GM19463 (cell line): Measurements from ENCODE around the gene TMEM273.

Experiments
- ATAC-seq: cut with Tn5 transposase; IDR thresholded peaks from one replicate; pipeline ENCODE4 v1.9.1; 2021; ENCODE audit warnings: mild to moderate bottlenecking, moderate library complexity; ENCODE audit not compliant: unreplicated experiment

Gene TMEM273

DNA sequence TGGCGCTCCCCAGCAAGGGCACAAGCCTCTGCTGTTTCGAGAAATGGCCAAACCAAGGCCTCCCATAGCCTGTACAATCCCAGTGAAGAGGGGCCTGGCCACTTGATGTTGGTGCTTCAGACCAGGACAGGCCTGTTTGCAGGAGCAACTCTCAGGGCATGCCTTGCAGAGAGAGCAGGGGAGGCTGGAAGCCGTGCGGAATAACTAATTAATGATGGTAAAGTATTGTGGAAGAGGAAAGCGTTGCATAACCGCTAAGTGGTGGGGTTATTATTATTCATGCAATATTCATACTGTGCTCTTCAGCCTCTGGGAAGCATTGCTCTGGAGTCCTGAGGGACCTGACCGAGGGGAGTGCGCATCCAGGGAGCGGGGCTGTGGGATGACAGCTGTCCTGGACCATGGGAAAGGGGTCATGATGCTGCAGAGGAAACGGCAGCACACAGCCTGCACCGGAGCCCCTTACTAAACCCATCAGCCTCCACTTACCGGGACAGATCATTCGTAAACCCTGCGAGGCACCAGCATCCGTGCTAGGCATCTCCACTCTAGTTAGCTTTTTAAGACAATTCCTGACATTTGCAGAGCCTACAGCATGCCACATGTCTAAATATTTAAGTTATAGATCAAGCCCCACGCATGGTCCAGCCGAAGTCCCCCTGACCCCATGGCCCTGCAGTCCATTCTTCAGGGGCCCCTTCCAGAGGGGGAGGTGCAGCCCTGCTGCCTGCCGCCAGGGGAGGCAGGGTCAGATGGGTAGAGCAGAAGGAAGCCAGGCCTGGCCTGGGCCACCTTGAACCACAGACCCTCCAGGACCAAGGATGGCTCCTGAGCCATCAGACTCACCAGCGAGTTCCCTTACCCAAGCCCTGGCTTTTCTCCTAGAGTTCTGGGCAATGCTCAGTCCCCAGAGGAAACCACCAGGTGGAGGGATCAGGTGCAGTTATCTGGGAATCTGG is 11.6 kb downstream of the TMEM273 start:
- peak; percentile 1 for ATAC-seq

DNA sequence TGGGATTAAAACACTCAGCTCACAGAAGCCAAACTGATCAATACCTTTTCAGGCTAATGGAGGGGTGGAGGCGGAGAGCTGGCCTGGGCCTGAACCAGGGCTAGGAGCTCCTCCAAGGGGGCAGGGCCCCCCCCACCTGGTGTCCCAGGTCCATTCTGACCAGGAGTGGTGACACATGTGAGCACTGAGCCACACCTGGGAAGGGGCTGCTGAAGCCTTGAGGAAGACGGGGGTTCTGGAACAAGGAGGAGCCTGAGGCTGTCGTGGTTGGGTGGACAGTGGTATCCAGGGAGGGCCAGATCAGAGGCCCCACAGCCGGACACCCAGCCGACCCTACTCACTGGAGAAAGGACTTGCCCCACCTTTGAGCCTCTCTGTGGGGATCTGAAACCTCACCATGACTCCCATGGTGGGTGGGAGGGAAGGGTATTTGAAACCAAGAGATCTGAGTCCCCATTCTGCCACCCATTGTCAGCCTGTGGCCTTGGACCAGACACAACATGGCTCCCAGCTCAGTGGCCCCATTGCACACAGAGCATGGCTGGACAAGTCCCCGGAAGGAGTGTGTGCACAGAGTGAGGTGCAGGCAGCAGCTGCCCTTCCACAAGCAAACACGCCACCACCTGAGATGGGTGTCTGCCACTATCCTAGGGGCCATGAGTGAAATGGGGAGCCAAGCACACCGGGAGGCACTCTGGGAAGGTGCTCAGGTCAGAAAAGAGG is 12.4 kb downstream of the TMEM273 start:
- ATAC-seq, result no peak

DNA sequence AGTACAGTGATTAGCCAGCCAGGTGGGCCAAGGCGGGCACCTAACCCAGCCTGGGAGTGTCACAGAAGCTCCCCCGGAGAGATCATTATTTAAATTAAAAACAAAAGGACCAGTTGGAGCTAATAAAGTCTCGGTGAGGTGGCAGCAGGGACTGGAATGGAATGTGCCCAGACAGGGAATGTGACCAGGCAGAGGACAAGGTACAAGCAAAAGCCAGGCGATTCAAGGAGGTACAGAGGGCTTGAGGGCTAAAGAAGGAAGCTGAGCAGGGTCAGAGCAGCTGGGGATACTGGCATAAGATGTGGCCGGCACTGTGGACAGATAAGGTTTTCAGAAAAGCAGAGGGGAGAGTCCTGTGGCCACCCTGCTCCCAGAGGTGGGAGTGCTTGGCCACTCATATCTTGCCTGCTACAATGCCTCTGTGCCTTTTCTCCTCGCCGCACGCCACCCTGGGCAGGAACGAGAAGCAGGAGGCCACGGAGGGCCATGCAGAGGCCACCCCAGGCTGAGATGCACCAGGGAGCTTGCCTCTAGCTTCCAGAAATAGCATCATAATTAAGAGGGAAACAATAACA is 13.2 kb downstream of the TMEM273 start:
- no peak for ATAC-seq

GRCh38 chr10:49174261-49174925 is 13.8 kb downstream of the TMEM273 start:
- ATAC-seq, result no peak

DNA sequence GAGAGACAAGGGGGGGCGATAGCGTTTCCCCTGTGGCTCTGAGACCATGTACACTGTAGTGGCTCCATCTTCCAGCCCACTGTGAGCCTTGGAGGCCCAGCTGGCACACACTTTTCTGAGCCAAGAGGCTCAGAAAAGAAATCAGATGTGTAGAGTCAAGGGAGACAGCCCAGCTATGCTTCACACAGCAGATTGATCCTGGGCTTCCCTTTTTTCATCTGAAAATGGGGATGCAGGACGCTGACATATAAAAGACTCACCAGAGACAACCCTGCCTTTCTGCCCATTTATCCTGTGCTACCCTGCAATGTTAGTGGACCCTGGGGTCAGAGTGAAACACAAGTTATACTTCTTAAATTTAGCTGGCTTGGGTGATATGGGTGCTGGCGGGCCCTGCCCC is 14.3 kb downstream of the TMEM273 start:
- no peak for ATAC-seq

GRCh38 chr10:49173201-49173772 is 14.9 kb downstream of the TMEM273 start:
- no peak for ATAC-seq

- no peak for ATAC-seq
Observed at GRCh38 chr10:49172777-49173132, 15.4 kb downstream of the TMEM273 start.

- ATAC-seq, result no peak
Observed at GRCh38 chr10:49172061-49172776, 16.0 kb downstream of the TMEM273 start.

DNA sequence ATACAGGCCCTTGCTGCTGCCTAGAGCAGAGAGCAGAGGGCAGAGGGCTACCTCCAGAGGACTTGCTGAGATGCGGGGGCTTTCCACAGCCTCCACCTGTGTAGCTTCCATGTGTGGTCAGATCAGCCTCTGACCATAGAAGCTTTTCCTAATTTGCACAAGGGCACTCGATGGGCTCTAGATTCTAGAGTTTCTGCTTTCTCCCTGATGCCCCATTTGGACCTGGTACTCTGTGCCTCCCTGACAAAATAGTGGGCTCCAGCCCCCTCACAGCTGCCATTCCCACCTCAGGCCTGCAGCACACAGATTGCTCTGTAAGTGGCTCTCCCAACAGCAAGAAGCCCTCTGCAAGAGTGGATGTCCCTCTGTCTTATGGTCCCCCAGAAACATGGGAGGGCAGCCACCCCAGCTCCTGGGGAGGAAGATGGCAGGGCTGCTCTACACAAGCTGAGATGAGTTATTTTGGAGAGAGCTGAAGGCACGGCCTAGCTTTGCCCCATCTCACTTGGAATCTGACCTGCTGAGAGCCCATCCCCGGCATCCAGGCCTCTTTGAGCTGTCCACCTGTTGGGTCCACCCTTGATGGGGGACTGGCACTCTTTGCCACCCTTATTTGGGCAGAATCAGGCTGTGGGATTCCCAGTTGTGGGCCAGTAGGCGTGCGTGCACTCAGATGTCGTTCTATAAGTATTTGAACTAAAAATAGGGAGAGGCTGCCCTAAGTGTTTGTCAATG is 16.7 kb downstream of the TMEM273 start:
- ATAC-seq, result no peak

- ATAC-seq, result no peak
Observed at GRCh38 chr10:49170632-49171325, 17.4 kb downstream of the TMEM273 start.

DNA sequence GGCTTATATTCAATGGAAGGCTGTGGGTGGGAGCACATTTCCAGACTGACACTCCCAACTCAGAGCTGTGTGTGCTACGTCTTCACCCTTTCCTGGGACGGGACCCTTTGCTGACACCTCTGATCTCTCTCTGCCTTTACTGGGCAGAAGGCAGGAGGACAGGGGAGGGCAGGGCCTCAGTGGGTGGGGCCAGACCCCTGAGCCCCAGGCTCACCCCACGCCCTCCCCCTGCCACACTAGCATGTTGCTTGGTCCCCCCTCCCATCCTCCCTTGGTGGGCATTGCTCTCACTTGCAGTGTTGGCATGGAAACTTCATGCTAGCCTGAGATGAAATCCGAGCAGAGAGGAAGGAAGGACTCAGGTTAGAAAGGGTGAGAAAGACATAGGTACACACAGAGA is 18.4 kb downstream of the TMEM273 start:
- ATAC-seq, result no peak

DNA sequence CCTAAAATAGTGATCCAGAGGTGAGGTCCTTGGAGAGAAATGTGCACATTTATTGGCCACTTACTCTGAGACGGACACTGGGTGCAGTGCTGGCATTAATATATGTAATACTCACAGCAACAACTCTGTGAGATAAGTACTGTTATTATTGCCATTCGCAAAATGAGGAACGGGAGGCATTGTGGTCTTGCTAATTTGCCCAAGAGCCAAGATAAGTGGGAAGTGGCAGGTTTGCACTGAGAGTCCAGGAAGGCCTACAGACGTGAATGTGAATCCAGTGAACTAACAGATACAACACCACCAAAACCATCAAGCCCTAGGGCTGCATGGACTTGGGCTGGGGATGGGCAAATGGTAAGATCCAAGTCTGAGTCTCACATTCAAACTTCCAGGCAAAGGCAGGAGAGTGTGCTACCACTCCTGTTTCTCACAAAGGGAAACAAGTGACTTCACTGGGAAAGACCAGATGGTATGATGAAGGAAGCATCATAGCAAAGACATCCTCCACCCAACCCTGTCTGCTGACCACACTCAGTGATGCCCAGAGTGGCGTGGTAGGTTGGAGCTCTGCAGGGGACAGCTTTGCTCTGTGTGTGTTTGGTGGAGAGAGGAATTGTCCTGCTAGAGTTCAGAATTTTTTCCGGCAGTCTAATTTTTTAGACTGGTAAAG is 19.2 kb downstream of the TMEM273 start:
- ATAC-seq, result no peak

DNA sequence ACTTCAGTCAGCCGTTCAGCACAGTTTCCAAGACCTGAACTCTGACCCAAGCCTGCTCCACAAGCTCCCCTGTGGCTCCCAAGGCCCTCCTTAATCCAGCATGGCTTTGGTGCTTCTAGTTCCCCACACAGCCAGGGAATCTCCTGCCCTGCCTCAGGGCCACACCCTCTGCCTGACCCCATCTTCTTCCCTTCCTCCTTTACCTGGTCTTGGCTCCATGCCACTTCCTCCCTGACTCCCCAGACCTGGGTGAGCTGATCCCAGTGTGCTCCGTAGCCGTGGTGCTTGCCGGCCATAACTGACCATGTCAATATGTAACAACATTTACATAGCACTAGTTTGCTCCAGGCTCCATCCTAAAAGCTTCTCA is 20.0 kb downstream of the TMEM273 start:
- no peak for ATAC-seq

- ATAC-seq, result no peak
Observed at GRCh38 chr10:49167425-49168170, 20.6 kb downstream of the TMEM273 start.

DNA sequence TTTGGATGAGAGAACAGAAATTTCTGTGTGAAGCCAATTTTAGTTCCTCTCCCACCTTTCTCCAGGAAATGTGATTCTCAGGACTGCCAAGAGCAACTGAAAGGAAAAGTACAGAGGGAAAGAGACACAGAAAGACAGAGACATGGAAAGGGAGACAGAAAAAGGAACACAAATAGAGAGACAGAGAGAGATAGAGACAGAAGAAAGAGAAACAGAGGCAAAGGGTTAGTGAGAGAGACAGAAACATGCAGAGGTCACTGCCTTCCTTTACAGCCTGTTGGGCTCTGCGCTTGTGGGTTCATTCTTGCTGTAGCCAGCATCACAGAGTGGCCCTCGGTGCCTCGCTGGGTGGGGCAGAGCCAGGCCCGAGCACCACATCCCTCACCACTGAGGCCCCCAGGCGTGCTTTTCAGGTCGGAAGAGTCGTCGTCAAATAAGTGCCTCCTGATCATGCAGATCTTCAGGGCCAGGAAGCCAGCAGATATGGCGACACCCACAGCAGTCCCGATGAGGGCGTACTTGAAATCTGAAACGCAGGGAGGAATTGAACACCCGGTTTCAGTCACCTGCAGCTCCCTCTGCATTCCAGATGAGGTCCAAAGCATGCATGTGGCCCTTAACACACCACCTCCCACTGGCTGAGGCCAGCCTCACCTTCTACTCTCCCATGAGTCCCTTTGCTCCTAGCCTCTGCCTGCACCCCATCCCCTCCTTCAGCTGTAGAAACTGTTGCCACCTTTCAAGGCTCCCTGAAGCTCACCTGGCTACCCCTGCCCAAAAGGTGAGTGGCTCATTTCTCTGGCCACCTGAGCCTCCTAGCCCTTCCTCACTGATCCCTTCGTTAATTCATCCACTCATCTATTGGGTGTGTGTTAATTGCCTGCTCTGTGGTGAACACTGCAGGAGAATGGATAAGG is 21.4 kb downstream of the TMEM273 start:
- ATAC-seq, result no peak

- no peak for ATAC-seq
Observed at GRCh38 chr10:49165821-49166483, 22.2 kb downstream of the TMEM273 start.
